GM23338 (cell line): Measurements from ENCODE around the gene TIAM1. TPM values are rescaled to one million over a fixed set of nuclear protein-coding genes. Genes with fewer than 3 reads are reported as not detected.

Experiments
- ATAC-seq: fragments of 200-7000 bp; cut with Tn5 transposase; 3 replicates; pipeline ENCODE4 v1.9.1; 2020
- DNase-seq: peaks from one replicate; pipeline ENCODE4 v3.0.0-alpha.2; 2015; ENCODE audit warnings: low spot score
- H2AFZ ChIP-seq: fragments of 200-600 bp; sonication (generic); 2 replicates; pipeline ENCODE4 v1.8.0; 2016; ENCODE audit warnings: antibody characterized with exemption, mild to moderate bottlenecking, moderate library complexity
- H3F3A ChIP-seq: fragments of 200-600 bp; sonication (generic); replicated peaks from 2 replicates; pipeline ENCODE4 v1.8.0; 2017; ENCODE audit warnings: antibody characterized with exemption, mixed run types, low read depth
- H3K27ac ChIP-seq: fragments of 200-600 bp; sonication (generic); 2 replicates; pipeline ENCODE4 v1.6.1; 2016; ENCODE audit warnings: low read depth
- H3K27me3 ChIP-seq: fragments of 200-600 bp; sonication (generic); 2 replicates; pipeline ENCODE4 v1.8.0; 2016; ENCODE audit warnings: mild to moderate bottlenecking, mixed run types, moderate library complexity; ENCODE audit not compliant: insufficient read depth
- H3K36me3 ChIP-seq: fragments of 200-600 bp; sonication (generic); 2 replicates; pipeline ENCODE4 v1.8.0; 2016; ENCODE audit warnings: mild to moderate bottlenecking; ENCODE audit not compliant: insufficient read depth
- H3K4me1 ChIP-seq: fragments of 200-600 bp; sonication (generic); 2 replicates; pipeline ENCODE4 v1.8.0; 2016; ENCODE audit warnings: mild to moderate bottlenecking, moderate library complexity; ENCODE audit not compliant: insufficient read depth
- H3K4me2 ChIP-seq: fragments of 200-600 bp; sonication (generic); 2 replicates; pipeline ENCODE4 v1.7.1; 2017; ENCODE audit warnings: mixed run types
- H3K4me3 ChIP-seq: fragments of 200-600 bp; sonication (generic); 2 replicates; pipeline ENCODE4 v1.6.1; 2016; ENCODE audit warnings: mixed run types
- H3K79me2 ChIP-seq: fragments of 200-600 bp; sonication (generic); replicated peaks from 2 replicates; pipeline ENCODE4 v1.8.0; 2017; ENCODE audit warnings: mild to moderate bottlenecking; ENCODE audit not compliant: insufficient read depth
- H3K9me2 ChIP-seq: fragments of 200-600 bp; sonication (generic); 2 replicates; pipeline ENCODE4 v1.8.0; 2017; ENCODE audit not compliant: insufficient read depth
- H4K20me1 ChIP-seq: fragments of 200-600 bp; sonication (generic); replicated peaks from 2 replicates; pipeline ENCODE4 v1.8.0; 2017; ENCODE audit warnings: mild to moderate bottlenecking; ENCODE audit not compliant: insufficient read depth
- H3K27ac Mint-ChIP-seq: 2 replicates; pipeline ENCODE4 v1.8.0; 2020; ENCODE audit warnings: inconsistent platforms, mild to moderate bottlenecking, moderate library complexity, mixed read lengths
- H3K27me3 Mint-ChIP-seq: 3 replicates; pipeline ENCODE4 v1.8.0; 2022; ENCODE audit warnings: low read depth, mild to moderate bottlenecking, moderate library complexity, mixed read lengths, inconsistent platforms; ENCODE audit not compliant: insufficient read depth, poor library complexity
- H3K36me3 Mint-ChIP-seq: 3 replicates; pipeline ENCODE4 v1.8.0; 2021; ENCODE audit warnings: low read depth, mild to moderate bottlenecking, inconsistent platforms, moderate library complexity, mixed read lengths
- H3K4me1 Mint-ChIP-seq: 3 replicates; pipeline ENCODE4 v1.8.0; 2020; ENCODE audit warnings: mild to moderate bottlenecking, inconsistent platforms, mixed read lengths
- H3K4me3 Mint-ChIP-seq: 3 replicates; pipeline ENCODE4 v1.8.0; 2021; ENCODE audit warnings: moderate library complexity, mild to moderate bottlenecking, inconsistent platforms, mixed read lengths
- H3K9me3 Mint-ChIP-seq: 3 replicates; pipeline ENCODE4 v1.8.0; 2020; ENCODE audit warnings: moderate library complexity, mild to moderate bottlenecking, inconsistent platforms, mixed read lengths
- CREB1 ChIP-seq: fragments of 250-450 bp; sonication (Bioruptor Pico); IDR thresholded peaks from 2 replicates; pipeline ENCODE4 v1.5.0; 2020; ENCODE audit warnings: low read depth, mild to moderate bottlenecking, moderate library complexity
- EZH2 ChIP-seq: fragments of 200-600 bp; sonication (generic); IDR thresholded peaks from one replicate; pipeline ENCODE4 v1.8.0; 2017; ENCODE audit warnings: antibody characterized with exemption, mild to moderate bottlenecking, low read depth; ENCODE audit not compliant: unreplicated experiment
- EZH2phosphoT487 ChIP-seq: fragments of 200-600 bp; sonication (generic); IDR thresholded peaks from one replicate; pipeline ENCODE4 v1.8.1; 2018; ENCODE audit warnings: antibody characterized with exemption; ENCODE audit not compliant: unreplicated experiment
- JUNB ChIP-seq: IDR thresholded peaks from one replicate; pipeline ENCODE4 v1.6.1; 2016; ENCODE audit warnings: antibody characterized with exemption; ENCODE audit not compliant: unreplicated experiment
- NANOG ChIP-seq: IDR thresholded peaks from 2 replicates; pipeline ENCODE4 v1.6.1; 2016; ENCODE audit warnings: antibody characterized with exemption, borderline replicate concordance
- POLR2AphosphoS5 ChIP-seq: IDR thresholded peaks from 2 replicates; pipeline ENCODE4 v1.6.1; 2016; ENCODE audit warnings: antibody characterized with exemption, low read depth
- STAT1 ChIP-seq: IDR thresholded peaks from one replicate; pipeline ENCODE4 v1.6.1; 2016; ENCODE audit warnings: antibody characterized with exemption; ENCODE audit not compliant: unreplicated experiment
- ZNF114 ChIP-seq: fragments of 250-450 bp; sonication (Bioruptor Pico); IDR thresholded peaks from 2 replicates; pipeline ENCODE4 v1.5.0; 2020; ENCODE audit warnings: mild to moderate bottlenecking, moderate library complexity
- ZNF331 ChIP-seq: fragments of 250-450 bp; sonication (Bioruptor Pico); IDR thresholded peaks from 2 replicates; pipeline ENCODE4 v1.5.0; 2020; ENCODE audit warnings: low read depth, mild to moderate bottlenecking, moderate library complexity
- polyA plus RNA-seq: library from polyadenylated mRNA; unstranded; fragments of >200 nt; fragmentation: Nextera tagmentation; extraction: Ambion mirVana; gene quantifications from 2 replicates; pipeline ENCODE4 v1.2.1, GENCODE V29; 2016
- total RNA-seq: library from RNA; depleted of rRNA; stranded (reverse); fragments of >200 nt; shearing (Covaris generic); gene quantifications from 2 replicates; pipeline ENCODE4 v1.2.3, GENCODE V29; 2014
- TF ChIP-seq, protein P1 (sequence below), 2 experiments: fragments of 200-600 bp in 1 of 2; sonication (generic) in 1 of 2; conservative IDR thresholded peaks; 2 replicates each; pipeline versions ENCODE4 v1.5.1 to v1.6.1; 2016 to 2017; ENCODE audit warnings: antibody characterized with exemption in 2 of 2, low read depth in 2 of 2, mild to moderate bottlenecking in 2 of 2, moderate library complexity in 1 of 2
- TF ChIP-seq, protein P2 (sequence below): IDR thresholded peaks from 2 replicates; pipeline ENCODE4 v1.6.1; 2016; ENCODE audit warnings: antibody characterized with exemption
- TF ChIP-seq, protein P3 (sequence below): fragments of 250-450 bp; sonication (Bioruptor Pico); IDR thresholded peaks from 2 replicates; pipeline ENCODE4 v1.5.0; 2020; ENCODE audit warnings: mild to moderate bottlenecking, moderate library complexity
- TF ChIP-seq, protein P4 (sequence below): IDR thresholded peaks from one replicate; pipeline ENCODE4 v1.6.1; 2018; ENCODE audit warnings: antibody characterized with exemption; ENCODE audit not compliant: unreplicated experiment

Gene TIAM1
- total and polyA plus RNA-seq, 2 experiments from 2014 or later, result 18.5 to 20.0 TPM

DNA sequence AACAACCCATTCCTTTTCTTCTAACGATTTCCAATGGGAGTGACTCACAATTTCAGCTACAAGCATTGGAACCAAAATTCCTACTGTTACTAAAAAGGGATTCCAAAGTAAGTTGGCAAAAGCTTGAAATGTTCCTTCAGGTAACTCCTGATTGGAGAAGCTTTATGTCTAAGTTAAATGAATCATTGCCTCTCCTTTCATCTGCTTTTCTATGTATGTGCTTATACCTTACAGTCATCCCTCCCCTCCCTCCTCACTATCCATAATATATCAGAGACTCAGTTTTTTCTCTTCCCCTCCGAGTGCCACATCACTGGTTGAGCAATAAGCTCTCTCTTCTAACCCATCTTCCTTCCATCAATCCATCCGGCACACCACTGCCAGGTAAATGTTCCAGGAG lies 86.8 kb downstream of the TIAM1 start:
- Histone ChIP-seq H3F3A (no peaks in the 10 kb centered on the region), H3K9me2 (no peaks in the 10 kb centered on the region), H3K4me3 (no peak overlapping the region), H3K27ac (no peak overlapping the region), H3K4me1 (peaks cover 21% of the 10 kb centered on the region), H3K4me2 (no peak overlapping the region), H4K20me1 (no peaks in the 10 kb centered on the region), H3K36me3 (no peaks in the 10 kb centered on the region), H2AFZ (no peak overlapping the region), H3K27me3 (no peaks in the 10 kb centered on the region), H3K79me2 (no peaks in the 10 kb centered on the region)
- ATAC-seq (no peak), DNase-seq (no peak)
- Mint-ChIP-seq H3K4me1 (peaks cover 38% of the 10 kb centered on the region), H3K27me3 (peaks cover 4% of the 10 kb centered on the region), H3K27ac (no peak overlapping the region), H3K9me3 (no peaks in the 10 kb centered on the region), H3K4me3 (no peak overlapping the region), H3K36me3 (no peaks in the 10 kb centered on the region)
- TF ChIP-seq, protein P1, sequence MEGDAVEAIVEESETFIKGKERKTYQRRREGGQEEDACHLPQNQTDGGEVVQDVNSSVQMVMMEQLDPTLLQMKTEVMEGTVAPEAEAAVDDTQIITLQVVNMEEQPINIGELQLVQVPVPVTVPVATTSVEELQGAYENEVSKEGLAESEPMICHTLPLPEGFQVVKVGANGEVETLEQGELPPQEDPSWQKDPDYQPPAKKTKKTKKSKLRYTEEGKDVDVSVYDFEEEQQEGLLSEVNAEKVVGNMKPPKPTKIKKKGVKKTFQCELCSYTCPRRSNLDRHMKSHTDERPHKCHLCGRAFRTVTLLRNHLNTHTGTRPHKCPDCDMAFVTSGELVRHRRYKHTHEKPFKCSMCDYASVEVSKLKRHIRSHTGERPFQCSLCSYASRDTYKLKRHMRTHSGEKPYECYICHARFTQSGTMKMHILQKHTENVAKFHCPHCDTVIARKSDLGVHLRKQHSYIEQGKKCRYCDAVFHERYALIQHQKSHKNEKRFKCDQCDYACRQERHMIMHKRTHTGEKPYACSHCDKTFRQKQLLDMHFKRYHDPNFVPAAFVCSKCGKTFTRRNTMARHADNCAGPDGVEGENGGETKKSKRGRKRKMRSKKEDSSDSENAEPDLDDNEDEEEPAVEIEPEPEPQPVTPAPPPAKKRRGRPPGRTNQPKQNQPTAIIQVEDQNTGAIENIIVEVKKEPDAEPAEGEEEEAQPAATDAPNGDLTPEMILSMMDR (conservative IDR thresholded peaks at IDR 0.05; ENCODE audit: low read depth in 2 of 2), result no peak
- no peak for TF ChIP-seq POLR2AphosphoS5
- no peak for TF ChIP-seq ZNF114 (CRISPR knock-in tag)
- TF ChIP-seq ZNF331 (CRISPR knock-in tag), result no peak
- TF ChIP-seq JUNB, result no peak
- TF ChIP-seq, protein P2, sequence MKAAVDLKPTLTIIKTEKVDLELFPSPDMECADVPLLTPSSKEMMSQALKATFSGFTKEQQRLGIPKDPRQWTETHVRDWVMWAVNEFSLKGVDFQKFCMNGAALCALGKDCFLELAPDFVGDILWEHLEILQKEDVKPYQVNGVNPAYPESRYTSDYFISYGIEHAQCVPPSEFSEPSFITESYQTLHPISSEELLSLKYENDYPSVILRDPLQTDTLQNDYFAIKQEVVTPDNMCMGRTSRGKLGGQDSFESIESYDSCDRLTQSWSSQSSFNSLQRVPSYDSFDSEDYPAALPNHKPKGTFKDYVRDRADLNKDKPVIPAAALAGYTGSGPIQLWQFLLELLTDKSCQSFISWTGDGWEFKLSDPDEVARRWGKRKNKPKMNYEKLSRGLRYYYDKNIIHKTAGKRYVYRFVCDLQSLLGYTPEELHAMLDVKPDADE, result no peak
- TF ChIP-seq NANOG, result no peak
- no peak for TF ChIP-seq STAT1
- TF ChIP-seq, protein P3, sequence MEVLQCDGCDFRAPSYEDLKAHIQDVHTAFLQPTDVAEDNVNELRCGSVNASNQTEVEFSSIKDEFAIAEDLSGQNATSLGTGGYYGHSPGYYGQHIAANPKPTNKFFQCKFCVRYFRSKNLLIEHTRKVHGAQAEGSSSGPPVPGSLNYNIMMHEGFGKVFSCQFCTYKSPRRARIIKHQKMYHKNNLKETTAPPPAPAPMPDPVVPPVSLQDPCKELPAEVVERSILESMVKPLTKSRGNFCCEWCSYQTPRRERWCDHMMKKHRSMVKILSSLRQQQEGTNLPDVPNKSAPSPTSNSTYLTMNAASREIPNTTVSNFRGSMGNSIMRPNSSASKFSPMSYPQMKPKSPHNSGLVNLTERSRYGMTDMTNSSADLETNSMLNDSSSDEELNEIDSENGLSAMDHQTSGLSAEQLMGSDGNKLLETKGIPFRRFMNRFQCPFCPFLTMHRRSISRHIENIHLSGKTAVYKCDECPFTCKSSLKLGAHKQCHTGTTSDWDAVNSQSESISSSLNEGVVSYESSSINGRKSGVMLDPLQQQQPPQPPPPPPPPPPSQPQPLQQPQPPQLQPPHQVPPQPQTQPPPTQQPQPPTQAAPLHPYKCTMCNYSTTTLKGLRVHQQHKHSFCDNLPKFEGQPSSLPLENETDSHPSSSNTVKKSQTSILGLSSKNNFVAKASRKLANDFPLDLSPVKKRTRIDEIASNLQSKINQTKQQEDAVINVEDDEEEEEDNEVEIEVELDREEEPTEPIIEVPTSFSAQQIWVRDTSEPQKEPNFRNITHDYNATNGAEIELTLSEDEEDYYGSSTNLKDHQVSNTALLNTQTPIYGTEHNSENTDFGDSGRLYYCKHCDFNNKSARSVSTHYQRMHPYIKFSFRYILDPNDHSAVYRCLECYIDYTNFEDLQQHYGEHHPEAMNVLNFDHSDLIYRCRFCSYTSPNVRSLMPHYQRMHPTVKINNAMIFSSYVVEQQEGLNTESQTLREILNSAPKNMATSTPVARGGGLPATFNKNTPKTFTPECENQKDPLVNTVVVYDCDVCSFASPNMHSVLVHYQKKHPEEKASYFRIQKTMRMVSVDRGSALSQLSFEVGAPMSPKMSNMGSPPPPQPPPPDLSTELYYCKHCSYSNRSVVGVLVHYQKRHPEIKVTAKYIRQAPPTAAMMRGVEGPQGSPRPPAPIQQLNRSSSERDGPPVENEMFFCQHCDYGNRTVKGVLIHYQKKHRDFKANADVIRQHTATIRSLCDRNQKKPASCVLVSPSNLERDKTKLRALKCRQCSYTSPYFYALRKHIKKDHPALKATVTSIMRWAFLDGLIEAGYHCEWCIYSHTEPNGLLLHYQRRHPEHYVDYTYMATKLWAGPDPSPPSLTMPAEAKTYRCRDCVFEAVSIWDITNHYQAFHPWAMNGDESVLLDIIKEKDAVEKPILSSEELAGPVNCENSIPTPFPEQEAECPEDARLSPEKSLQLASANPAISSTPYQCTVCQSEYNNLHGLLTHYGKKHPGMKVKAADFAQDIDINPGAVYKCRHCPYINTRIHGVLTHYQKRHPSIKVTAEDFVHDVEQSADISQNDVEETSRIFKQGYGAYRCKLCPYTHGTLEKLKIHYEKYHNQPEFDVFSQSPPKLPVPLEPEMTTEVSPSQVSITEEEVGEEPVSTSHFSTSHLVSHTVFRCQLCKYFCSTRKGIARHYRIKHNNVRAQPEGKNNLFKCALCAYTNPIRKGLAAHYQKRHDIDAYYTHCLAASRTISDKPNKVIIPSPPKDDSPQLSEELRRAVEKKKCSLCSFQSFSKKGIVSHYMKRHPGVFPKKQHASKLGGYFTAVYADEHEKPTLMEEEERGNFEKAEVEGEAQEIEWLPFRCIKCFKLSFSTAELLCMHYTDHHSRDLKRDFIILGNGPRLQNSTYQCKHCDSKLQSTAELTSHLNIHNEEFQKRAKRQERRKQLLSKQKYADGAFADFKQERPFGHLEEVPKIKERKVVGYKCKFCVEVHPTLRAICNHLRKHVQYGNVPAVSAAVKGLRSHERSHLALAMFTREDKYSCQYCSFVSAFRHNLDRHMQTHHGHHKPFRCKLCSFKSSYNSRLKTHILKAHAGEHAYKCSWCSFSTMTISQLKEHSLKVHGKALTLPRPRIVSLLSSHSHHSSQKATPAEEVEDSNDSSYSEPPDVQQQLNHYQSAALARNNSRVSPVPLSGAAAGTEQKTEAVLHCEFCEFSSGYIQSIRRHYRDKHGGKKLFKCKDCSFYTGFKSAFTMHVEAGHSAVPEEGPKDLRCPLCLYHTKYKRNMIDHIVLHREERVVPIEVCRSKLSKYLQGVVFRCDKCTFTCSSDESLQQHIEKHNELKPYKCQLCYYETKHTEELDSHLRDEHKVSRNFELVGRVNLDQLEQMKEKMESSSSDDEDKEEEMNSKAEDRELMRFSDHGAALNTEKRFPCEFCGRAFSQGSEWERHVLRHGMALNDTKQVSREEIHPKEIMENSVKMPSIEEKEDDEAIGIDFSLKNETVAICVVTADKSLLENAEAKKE (CRISPR knock-in tag), result no peak
- no peak for TF ChIP-seq EZH2
- TF ChIP-seq, protein P4, sequence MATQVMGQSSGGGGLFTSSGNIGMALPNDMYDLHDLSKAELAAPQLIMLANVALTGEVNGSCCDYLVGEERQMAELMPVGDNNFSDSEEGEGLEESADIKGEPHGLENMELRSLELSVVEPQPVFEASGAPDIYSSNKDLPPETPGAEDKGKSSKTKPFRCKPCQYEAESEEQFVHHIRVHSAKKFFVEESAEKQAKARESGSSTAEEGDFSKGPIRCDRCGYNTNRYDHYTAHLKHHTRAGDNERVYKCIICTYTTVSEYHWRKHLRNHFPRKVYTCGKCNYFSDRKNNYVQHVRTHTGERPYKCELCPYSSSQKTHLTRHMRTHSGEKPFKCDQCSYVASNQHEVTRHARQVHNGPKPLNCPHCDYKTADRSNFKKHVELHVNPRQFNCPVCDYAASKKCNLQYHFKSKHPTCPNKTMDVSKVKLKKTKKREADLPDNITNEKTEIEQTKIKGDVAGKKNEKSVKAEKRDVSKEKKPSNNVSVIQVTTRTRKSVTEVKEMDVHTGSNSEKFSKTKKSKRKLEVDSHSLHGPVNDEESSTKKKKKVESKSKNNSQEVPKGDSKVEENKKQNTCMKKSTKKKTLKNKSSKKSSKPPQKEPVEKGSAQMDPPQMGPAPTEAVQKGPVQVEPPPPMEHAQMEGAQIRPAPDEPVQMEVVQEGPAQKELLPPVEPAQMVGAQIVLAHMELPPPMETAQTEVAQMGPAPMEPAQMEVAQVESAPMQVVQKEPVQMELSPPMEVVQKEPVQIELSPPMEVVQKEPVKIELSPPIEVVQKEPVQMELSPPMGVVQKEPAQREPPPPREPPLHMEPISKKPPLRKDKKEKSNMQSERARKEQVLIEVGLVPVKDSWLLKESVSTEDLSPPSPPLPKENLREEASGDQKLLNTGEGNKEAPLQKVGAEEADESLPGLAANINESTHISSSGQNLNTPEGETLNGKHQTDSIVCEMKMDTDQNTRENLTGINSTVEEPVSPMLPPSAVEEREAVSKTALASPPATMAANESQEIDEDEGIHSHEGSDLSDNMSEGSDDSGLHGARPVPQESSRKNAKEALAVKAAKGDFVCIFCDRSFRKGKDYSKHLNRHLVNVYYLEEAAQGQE, result no peak
- no peak for TF ChIP-seq EZH2phosphoT487
- no peak for TF ChIP-seq CREB1 (CRISPR knock-in tag)
